Hepatocyte (in vitro differentiated cells): Measurements from ENCODE around the gene CXCL8.

ENCODE experiments used
- CTCF ChIP-seq: fragments of 200-600 bp; sonication (generic); IDR thresholded peaks from 2 replicates; pipeline ENCODE4 v1.5.1; 2016; ENCODE audit warnings: antibody characterized with exemption, mild to moderate bottlenecking; ENCODE audit not compliant: poor library complexity
- EZH2 ChIP-seq: fragments of 200-600 bp; sonication (generic); IDR thresholded peaks from 2 replicates; pipeline ENCODE4 v1.6.1; 2016; ENCODE audit warnings: antibody characterized with exemption, mild to moderate bottlenecking, borderline replicate concordance
- EZH2phosphoT487 ChIP-seq: fragments of 200-600 bp; sonication (generic); IDR thresholded peaks from one replicate; pipeline ENCODE4 v1.6.1; 2018; ENCODE audit warnings: antibody characterized with exemption, mild to moderate bottlenecking, low read depth, moderate library complexity; ENCODE audit not compliant: unreplicated experiment, severe bottlenecking

DNA sequence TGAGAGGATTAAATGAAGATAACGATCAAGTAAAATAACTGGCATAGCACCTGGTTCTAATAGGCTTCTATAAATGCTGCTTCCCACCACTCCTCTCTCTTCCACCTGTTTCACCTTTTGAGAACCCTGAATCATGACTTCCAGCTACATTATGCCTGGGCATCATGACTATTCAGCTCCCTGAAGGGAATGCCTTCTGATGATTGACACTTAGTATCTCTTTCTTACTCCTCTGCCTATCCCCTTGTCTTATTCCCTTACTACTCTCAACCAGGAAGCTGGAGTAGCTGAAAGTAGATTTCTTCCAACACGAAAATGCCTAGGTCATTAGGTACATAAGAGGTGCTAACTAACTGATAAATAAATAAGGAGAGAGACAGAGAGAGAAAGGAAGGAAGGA lies 24.7 kb upstream of the CXCL8 start:
- TF ChIP-seq CTCF (no peak), EZH2 (no peak), EZH2phosphoT487 (no peak)
